HG02623 (cell line): Measurements from ENCODE around the gene CAPS2.

Experiments used
- ATAC-seq: cut with Tn5 transposase; IDR thresholded peaks from one replicate; pipeline ENCODE4 v1.9.1; 2021; ENCODE audit warnings: moderate library complexity; ENCODE audit not compliant: unreplicated experiment

Gene CAPS2

GRCh38 chr12:75305412-75306332 is 24.5 kb downstream of the CAPS2 start:
- no peak for ATAC-seq

GRCh38 chr12:75302781-75303180 is 27.3 kb downstream of the CAPS2 start:
- ATAC-seq = no peak

- ATAC-seq = no peak
Observed at GRCh38 chr12:75302225-75302624, 27.9 kb downstream of the CAPS2 start.

GRCh38 chr12:75294797-75295196 is 35.3 kb downstream of the CAPS2 start:
- ATAC-seq = no peak

- ATAC-seq = no peak
Observed at GRCh38 chr12:75294336-75294735, 35.8 kb downstream of the CAPS2 start.

- ATAC-seq = no peak
Observed at GRCh38 chr12:75291014-75291413, 39.1 kb downstream of the CAPS2 start.

- ATAC-seq = no peak
Observed at GRCh38 chr12:75289753-75290152, 40.4 kb downstream of the CAPS2 start.

- no peak for ATAC-seq
Observed at GRCh38 chr12:75288860-75289259, 41.3 kb downstream of the CAPS2 start.

GRCh38 chr12:75275702-75276101 is 54.4 kb downstream of the CAPS2 start:
- no peak for ATAC-seq

GRCh38 chr12:75271576-75271975 is 58.5 kb downstream of the CAPS2 start:
- no peak for ATAC-seq

- no peak for ATAC-seq
Observed at GRCh38 chr12:75270157-75270556, 60.0 kb downstream of the CAPS2 start.

GRCh38 chr12:75269209-75269608 is 60.9 kb downstream of the CAPS2 start:
- no peak for ATAC-seq

- ATAC-seq = no peak
Observed at GRCh38 chr12:75260316-75260715, 69.8 kb downstream of the CAPS2 start.

- ATAC-seq = no peak
Observed at GRCh38 chr12:75259143-75259542, 71.0 kb downstream of the CAPS2 start.

GRCh38 chr12:75257510-75257909 is 72.6 kb downstream of the CAPS2 start:
- ATAC-seq = no peak

- ATAC-seq = no peak
Observed at GRCh38 chr12:75245108-75245507, 85.0 kb downstream of the CAPS2 start.

GRCh38 chr12:75239987-75240386 is 90.1 kb downstream of the CAPS2 start:
- ATAC-seq = peak; percentile 75

GRCh38 chr12:75236206-75236605 is 93.9 kb downstream of the CAPS2 start:
- no peak for ATAC-seq

- ATAC-seq = no peak
Observed at GRCh38 chr12:75227132-75227531, 103.0 kb downstream of the CAPS2 start.
